Osteocyte (in vitro differentiated cells): ENCODE measurements around the gene RTN4R. TPM values are rescaled to one million over a fixed set of nuclear protein-coding genes. Genes with fewer than 3 reads are reported as not detected.
A peak's percentile ranks its signal among the peaks of the same experiment; 100 is the strongest.

Experiments
- DNase-seq: peaks from one replicate; pipeline ENCODE4 v3.0.0; 2021; ENCODE audit warnings: mixed read lengths; ENCODE audit not compliant: unreplicated experiment; ENCODE audit errors: extremely low spot score
- H3K27ac Mint-ChIP-seq: one replicate; pipeline ENCODE4 v1.8.0; 2021; ENCODE audit warnings: mild to moderate bottlenecking, mixed read lengths; ENCODE audit not compliant: unreplicated experiment
- H3K27me3 Mint-ChIP-seq: one replicate; pipeline ENCODE4 v1.8.0; 2021; ENCODE audit warnings: mixed read lengths; ENCODE audit not compliant: unreplicated experiment
- H3K36me3 Mint-ChIP-seq: one replicate; pipeline ENCODE4 v1.8.0; 2021; ENCODE audit warnings: mixed read lengths; ENCODE audit not compliant: unreplicated experiment
- H3K4me1 Mint-ChIP-seq: one replicate; pipeline ENCODE4 v1.8.0; 2021; ENCODE audit warnings: mixed read lengths; ENCODE audit not compliant: unreplicated experiment
- H3K4me3 Mint-ChIP-seq: one replicate; pipeline ENCODE4 v1.8.0; 2021; ENCODE audit warnings: mild to moderate bottlenecking, moderate library complexity, mixed read lengths; ENCODE audit not compliant: unreplicated experiment
- H3K9me3 Mint-ChIP-seq: one replicate; pipeline ENCODE4 v1.8.0; 2021; ENCODE audit warnings: mixed read lengths; ENCODE audit not compliant: unreplicated experiment
- CTCF ChIP-seq: fragments of 200-600 bp; sonication (generic); IDR thresholded peaks from 2 replicates; pipeline ENCODE4 v1.5.0; 2021; ENCODE audit warnings: antibody characterized with exemption, mild to moderate bottlenecking, moderate library complexity
- total RNA-seq: library from RNA; stranded (reverse); gene quantifications from 2 replicates; pipeline ENCODE4 v1.2.1, GENCODE V29; 2021

Gene RTN4R
- total RNA-seq, 1 donor from 2014 or later = 1.5 TPM

- H3K27ac Mint-ChIP-seq = peak overlapping the region; percentile 80
- no peak for TF ChIP-seq CTCF
- H3K27me3 Mint-ChIP-seq = no peaks in the 10 kb centered on the region
- no peaks in the 10 kb centered on the region for H3K36me3 Mint-ChIP-seq
- peaks cover 33% of the 10 kb centered on the region for H3K4me1 Mint-ChIP-seq
- H3K9me3 Mint-ChIP-seq = no peaks in the 10 kb centered on the region
- no peak for DNase-seq
- H3K4me3 Mint-ChIP-seq = peak overlapping the region; percentile 76
Observed at GRCh38 chr22:20205964-20206708, 62.0 kb downstream of the RTN4R start.

DNA sequence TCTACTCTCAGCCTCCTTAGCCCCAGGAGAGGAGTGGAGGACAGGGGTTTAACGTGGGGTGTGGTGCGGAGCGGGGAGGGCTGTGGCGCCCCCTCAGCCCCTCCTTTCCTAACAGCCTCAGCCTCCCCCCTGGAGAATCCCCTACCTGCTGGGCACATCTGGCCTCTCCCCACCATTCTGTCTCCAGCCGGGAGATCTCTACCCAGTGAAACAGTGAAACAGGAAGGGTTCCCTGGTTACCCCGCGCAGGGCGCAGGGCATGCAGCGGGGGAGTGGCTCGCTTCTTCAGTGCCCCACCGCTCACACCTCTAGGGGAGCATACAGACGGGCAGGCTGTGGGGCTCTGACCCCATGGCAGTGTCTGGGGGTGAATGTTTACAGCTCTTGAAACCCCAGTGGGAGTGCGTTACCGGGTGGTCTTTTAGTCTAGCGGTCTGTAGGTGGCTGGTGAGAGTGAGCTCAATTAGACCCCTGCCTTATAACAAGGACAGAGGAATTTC, 62.6 kb downstream of the RTN4R start:
- H3K4me1 Mint-ChIP-seq = peaks cover 33% of the 10 kb centered on the region

GRCh38 chr22:20204806-20205205, 63.3 kb downstream of the RTN4R start:
- no peak overlapping the region for H3K4me3 Mint-ChIP-seq
- H3K27ac Mint-ChIP-seq = no peak overlapping the region
- H3K4me1 Mint-ChIP-seq = peaks cover 33% of the 10 kb centered on the region
- H3K9me3 Mint-ChIP-seq = no peaks in the 10 kb centered on the region
- H3K36me3 Mint-ChIP-seq = no peaks in the 10 kb centered on the region
- no peak for DNase-seq
- no peaks in the 10 kb centered on the region for H3K27me3 Mint-ChIP-seq
- TF ChIP-seq CTCF = no peak

More for the DNA sequence above, 62.6 kb downstream of the RTN4R start:
- DNase-seq = no peak
- Mint-ChIP-seq H3K27ac (peak overlapping the region; percentile 80), H3K36me3 (no peaks in the 10 kb centered on the region), H3K4me3 (no peak overlapping the region), H3K9me3 (no peaks in the 10 kb centered on the region), H3K27me3 (no peaks in the 10 kb centered on the region)
- TF ChIP-seq CTCF = no peak

DNA sequence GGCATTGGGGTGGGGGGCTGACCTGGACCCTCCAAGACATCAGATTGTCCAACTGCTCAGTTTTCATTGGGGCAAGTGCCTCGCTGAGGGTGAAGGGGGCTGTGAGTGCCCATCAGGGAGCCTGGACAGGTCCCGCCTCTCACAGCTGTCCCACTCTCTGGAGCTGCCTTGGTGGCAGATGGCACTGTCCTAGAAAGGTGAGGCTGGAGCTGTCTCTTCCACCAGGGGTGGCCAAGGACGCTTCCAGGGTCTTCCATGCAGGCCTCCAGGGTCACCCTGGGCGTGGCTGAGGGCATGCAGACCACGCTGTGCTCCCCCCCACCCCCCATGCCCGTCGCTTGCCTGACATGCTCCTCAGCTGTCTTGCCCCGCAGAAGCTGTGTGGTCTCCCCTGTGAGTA, 63.8 kb downstream of the RTN4R start:
- no peak overlapping the region for H3K27ac Mint-ChIP-seq
- DNase-seq = no peak
- H3K4me1 Mint-ChIP-seq = peaks cover 33% of the 10 kb centered on the region
- TF ChIP-seq CTCF = no peak
- no peak overlapping the region for H3K4me3 Mint-ChIP-seq
- H3K27me3 Mint-ChIP-seq = no peaks in the 10 kb centered on the region
- H3K9me3 Mint-ChIP-seq = no peaks in the 10 kb centered on the region
- H3K36me3 Mint-ChIP-seq = no peaks in the 10 kb centered on the region

DNA sequence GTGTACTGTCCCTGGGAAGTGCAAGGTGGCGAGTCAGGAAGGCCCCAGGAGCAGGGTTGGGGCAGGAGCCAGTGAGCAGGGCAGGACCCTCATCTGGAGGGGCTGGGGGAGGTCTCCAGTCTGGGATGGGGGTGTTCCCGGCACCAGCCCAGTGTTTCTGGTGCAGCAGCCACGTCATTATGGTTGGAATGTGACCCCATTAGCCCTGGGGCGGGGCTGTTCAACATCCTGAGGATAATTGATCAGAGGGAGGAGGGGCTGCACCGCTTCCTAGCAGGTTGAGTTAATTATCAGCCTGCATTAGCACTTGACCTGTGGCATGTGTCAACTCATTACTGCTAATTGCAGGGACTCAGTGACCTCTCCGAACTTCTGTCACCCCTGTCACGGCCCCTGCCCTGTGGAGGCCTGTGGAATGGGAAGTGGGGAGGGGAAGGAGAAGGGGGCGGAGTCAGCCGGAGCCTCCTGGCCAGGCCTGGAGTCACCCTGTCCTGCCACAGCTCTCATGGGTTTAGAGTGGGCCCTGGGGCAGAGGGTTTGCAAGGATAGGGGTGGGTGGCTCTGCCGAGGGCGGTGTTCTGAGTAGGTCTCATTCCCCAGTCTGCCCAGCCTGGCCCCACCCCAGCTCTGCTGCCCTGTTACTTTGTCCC, 64.4 kb downstream of the RTN4R start:
- H3K4me3 Mint-ChIP-seq = no peak overlapping the region
- H3K27ac Mint-ChIP-seq = no peak overlapping the region
- H3K36me3 Mint-ChIP-seq = no peaks in the 10 kb centered on the region
- peaks cover 33% of the 10 kb centered on the region for H3K4me1 Mint-ChIP-seq
- H3K27me3 Mint-ChIP-seq = no peaks in the 10 kb centered on the region
- H3K9me3 Mint-ChIP-seq = no peaks in the 10 kb centered on the region
- no peak for DNase-seq
- no peak for TF ChIP-seq CTCF
